Uterus (tissue), 4 donors: ENCODE data around the gene TMEM215. TPM values are rescaled to one million over a fixed set of nuclear protein-coding genes. Genes with fewer than 3 reads are reported as not detected.

ENCODE experiments used
- DNase-seq, 2 donors: peaks; one replicate each; pipeline ENCODE4 v3.0.0-alpha.2; 2019 to 2020
- H3K27ac ChIP-seq, 2 donors: fragments of 200-600 bp; sonication (generic); 1 replicate in 1 of 2; 2 replicates in 1 of 2; pipeline ENCODE4 v1.5.1; 2016 to 2018
- H3K27me3 ChIP-seq, 2 donors: fragments of 200-600 bp; sonication (generic); one replicate each; pipeline ENCODE4 v1.5.1; 2018 to 2019; ENCODE audit warnings: control low read depth in 1 of 2
- H3K36me3 ChIP-seq, 2 donors: fragments of 200-600 bp; sonication (generic); one replicate each; pipeline ENCODE4 v1.5.1; 2019; ENCODE audit warnings: control low read depth in 1 of 2
- H3K4me1 ChIP-seq, 2 donors: fragments of 200-600 bp; sonication (generic); one replicate each; pipeline ENCODE4 v1.5.1; 2018 to 2019; ENCODE audit warnings: control low read depth in 1 of 2
- H3K4me3 ChIP-seq, 2 donors: fragments of 200-600 bp; sonication (generic); 1 replicate in 1 of 2; 2 replicates in 1 of 2; pipeline ENCODE4 v1.5.1; 2018 to 2019; ENCODE audit warnings: mild to moderate bottlenecking in 1 of 2
- H3K9me3 ChIP-seq, 2 donors: fragments of 200-600 bp; sonication (generic); one replicate each; pipeline ENCODE4 v1.5.1; 2019; ENCODE audit warnings: control low read depth in 1 of 2
- CTCF ChIP-seq, 4 experiments: fragments of 200-600 bp in 2 of 4; fragments of 450-650 bp in 2 of 4; sonication (generic) in 2 of 4; IDR thresholded peaks; one replicate each; pipeline ENCODE4 v1.5.1; 2016 to 2019; ENCODE audit warnings: antibody characterized with exemption in 4 of 4, mild to moderate bottlenecking in 2 of 4, moderate library complexity in 1 of 4
- POLR2A ChIP-seq, 2 donors: fragments of 450-650 bp; IDR thresholded peaks; one replicate each; pipeline ENCODE4 v1.6.1; 2016; ENCODE audit warnings: antibody characterized with exemption in 2 of 2, mild to moderate bottlenecking in 1 of 2, moderate library complexity in 1 of 2
- intact Hi-C: fragments of 100-400 bp; cut with DNase I; formaldehyde crosslinking; loops from one replicate; pipeline ENCODE4 v1.15.1; 2023; ENCODE audit warnings: low total_unique reads
- total RNA-seq, 4 donors: library from RNA; depleted of rRNA in 3 of 4; stranded (reverse); fragments of >200 nt in 3 of 4; gene quantifications; one replicate each; pipeline versions ENCODE4 v1.1.0 to v1.2.4, GENCODE V29; 2014 to 2023
- donor health status: DM: yes; HTN: yes; CAD: no.

Gene TMEM215
- total RNA-seq, 4 donors from 2014 or later: 0.55 TPM; not detected in 3

- Histone ChIP-seq H3K9me3 (no peaks in the 10 kb centered on the region), H3K4me1 (no peaks in the 10 kb centered on the region), H3K4me3 (no peak overlapping the region), H3K36me3 (no peaks in the 10 kb centered on the region), H3K27ac (no peak overlapping the region), H3K27me3 (no peaks in the 10 kb centered on the region)
- TF ChIP-seq CTCF (IDR thresholded peaks at IDR 0.05): no peak
- TF ChIP-seq POLR2A (IDR thresholded peaks at IDR 0.05): no peak
- intact Hi-C loops: no loop called here
- no peak for DNase-seq
Measured at GRCh38 chr9:32811246-32811645, 27.9 kb downstream of the TMEM215 start.

DNA sequence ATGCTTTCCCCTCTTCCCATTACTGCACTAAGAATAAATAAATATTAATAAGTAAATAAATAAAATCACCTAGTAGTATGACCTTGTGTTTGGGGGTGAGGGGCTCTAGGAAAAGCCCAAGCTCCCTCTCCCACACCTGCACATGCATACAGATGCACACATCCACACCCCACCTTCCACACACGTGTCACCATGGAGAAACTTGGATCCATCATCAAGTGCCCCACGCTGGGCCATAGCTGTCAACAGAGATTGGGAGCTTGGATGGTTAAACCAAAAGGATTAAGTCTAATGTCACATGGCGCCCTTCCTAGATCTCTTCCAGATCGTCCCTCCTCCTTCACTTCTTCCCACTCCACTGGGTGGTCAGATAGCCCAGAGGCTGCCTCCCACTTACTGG is 37.0 kb downstream of the TMEM215 start:
- H3K4me3 ChIP-seq: no peak overlapping the region
- DNase-seq: no peak
- no peaks in the 10 kb centered on the region for H3K27me3 ChIP-seq
- intact Hi-C loops: no loop called here
- no peaks in the 10 kb centered on the region for H3K4me1 ChIP-seq
- no peaks in the 10 kb centered on the region for H3K9me3 ChIP-seq
- TF ChIP-seq POLR2A (IDR thresholded peaks at IDR 0.05) (no peak), CTCF (IDR thresholded peaks at IDR 0.05) (no peak)
- H3K27ac ChIP-seq: no peak overlapping the region
- no peaks in the 10 kb centered on the region for H3K36me3 ChIP-seq

DNA sequence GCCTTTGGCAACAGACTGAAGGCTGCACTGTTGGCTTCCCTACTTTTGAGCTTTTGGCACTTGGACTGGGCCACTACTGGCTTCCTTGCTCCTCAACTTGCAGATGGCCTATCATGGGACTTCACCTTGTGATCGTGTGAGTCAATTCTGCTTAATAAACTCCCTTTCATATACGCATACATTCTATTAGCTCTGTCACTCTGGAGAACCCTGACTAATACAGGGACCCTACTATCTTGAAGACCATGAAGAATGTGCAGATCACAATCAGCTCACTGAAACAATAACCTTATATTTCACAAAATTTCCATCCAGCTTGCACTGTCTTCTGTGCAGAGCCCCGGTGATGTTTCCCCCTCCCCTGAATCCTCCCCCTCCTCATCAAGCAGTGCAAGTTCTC is 39.8 kb downstream of the TMEM215 start:
- Histone ChIP-seq H3K4me1 (no peaks in the 10 kb centered on the region), H3K9me3 (no peaks in the 10 kb centered on the region), H3K27me3 (no peaks in the 10 kb centered on the region), H3K4me3 (no peak overlapping the region), H3K27ac (no peak overlapping the region), H3K36me3 (no peaks in the 10 kb centered on the region)
- intact Hi-C loops: no loop called here
- TF ChIP-seq POLR2A (IDR thresholded peaks at IDR 0.05) (no peak), CTCF (IDR thresholded peaks at IDR 0.05) (no peak)
- no peak for DNase-seq

GRCh38 chr9:32823551-32823950 is 40.2 kb downstream of the TMEM215 start:
- H3K4me1 ChIP-seq: no peaks in the 10 kb centered on the region
- TF ChIP-seq POLR2A (IDR thresholded peaks at IDR 0.05): no peak
- no peak for TF ChIP-seq CTCF (IDR thresholded peaks at IDR 0.05)
- intact Hi-C loops: no loop called here
- no peak overlapping the region for H3K4me3 ChIP-seq
- H3K27ac ChIP-seq: no peak overlapping the region
- no peaks in the 10 kb centered on the region for H3K27me3 ChIP-seq
- no peak for DNase-seq
- no peaks in the 10 kb centered on the region for H3K36me3 ChIP-seq
- no peaks in the 10 kb centered on the region for H3K9me3 ChIP-seq

GRCh38 chr9:32825203-32825602 is 41.9 kb downstream of the TMEM215 start:
- Histone ChIP-seq H3K27me3 (no peaks in the 10 kb centered on the region), H3K4me1 (no peaks in the 10 kb centered on the region), H3K36me3 (no peaks in the 10 kb centered on the region), H3K9me3 (no peaks in the 10 kb centered on the region), H3K4me3 (no peak overlapping the region), H3K27ac (no peak overlapping the region)
- intact Hi-C loops: loop anchor here (5.0 kb wide), 1 partner anchor 198 kb away; no protein-coding TSS in a partner anchor
- TF ChIP-seq CTCF (IDR thresholded peaks at IDR 0.05) (no peak), POLR2A (IDR thresholded peaks at IDR 0.05) (no peak)
- no peak for DNase-seq
